ENCODE measurements around the gene HSPB8. TPM values are rescaled to one million over a fixed set of nuclear protein-coding genes. Genes with fewer than 3 reads are reported as not detected.

HSPB8 gene
- total RNA-seq, 6 experiments from 2014 or later = 18.9 to 40.1 (median 22.2) TPM

GRCh38 chr12:119201789-119202543, 23.2 kb downstream of the HSPB8 start:
- H3K27ac Mint-ChIP-seq = no peak overlapping the region
- DNase-seq = no peak
- TF ChIP-seq CTCF (IDR thresholded peaks at IDR 0.05) = no peak
- peaks cover 10% of the 10 kb centered on the region for H3K27me3 Mint-ChIP-seq (ENCODE audit: insufficient read depth)
- H3K4me1 Mint-ChIP-seq (ENCODE audit: low read depth) = no peaks in the 10 kb centered on the region
- no peaks in the 10 kb centered on the region for H3K36me3 Mint-ChIP-seq (ENCODE audit: low read depth)
- no peaks in the 10 kb centered on the region for H3K9me3 Mint-ChIP-seq
- no peak overlapping the region for H3K4me3 Mint-ChIP-seq

- H3K4me3 Mint-ChIP-seq = no peak overlapping the region
- H3K36me3 Mint-ChIP-seq (ENCODE audit: low read depth) = no peaks in the 10 kb centered on the region
- no peak for DNase-seq
- no peaks in the 10 kb centered on the region for H3K9me3 Mint-ChIP-seq
- TF ChIP-seq CTCF (IDR thresholded peaks at IDR 0.05) = no peak
- peaks cover 10% of the 10 kb centered on the region for H3K27me3 Mint-ChIP-seq (ENCODE audit: insufficient read depth)
- H3K27ac Mint-ChIP-seq = no peak overlapping the region
- no peaks in the 10 kb centered on the region for H3K4me1 Mint-ChIP-seq (ENCODE audit: low read depth)
Measured at GRCh38 chr12:119202544-119202943, 23.8 kb downstream of the HSPB8 start.

DNA sequence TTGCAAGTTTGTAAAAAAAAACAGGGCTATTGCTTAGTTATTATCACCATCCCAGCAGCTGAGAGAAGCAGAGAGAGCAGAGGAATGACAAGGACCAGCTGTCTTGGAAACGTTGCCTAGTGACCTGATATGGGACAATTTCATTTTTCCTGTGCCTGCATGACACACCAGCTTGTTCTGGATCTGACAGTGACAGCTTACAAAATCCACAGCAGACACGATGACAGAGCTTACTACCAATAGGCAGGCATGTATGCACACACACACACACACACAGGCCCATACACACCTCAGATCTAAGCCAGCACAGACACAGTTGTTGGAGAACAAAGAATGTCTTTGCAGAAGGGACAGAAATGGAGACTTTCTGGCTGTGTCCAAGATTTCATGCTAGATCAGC, 25.4 kb downstream of the HSPB8 start:
- Mint-ChIP-seq H3K4me1 (ENCODE audit: low read depth) (no peaks in the 10 kb centered on the region), H3K36me3 (ENCODE audit: low read depth) (no peaks in the 10 kb centered on the region), H3K27ac (no peak overlapping the region), H3K27me3 (ENCODE audit: insufficient read depth) (peaks cover 9% of the 10 kb centered on the region), H3K9me3 (no peaks in the 10 kb centered on the region), H3K4me3 (no peak overlapping the region)
- DNase-seq = no peak
- TF ChIP-seq CTCF (IDR thresholded peaks at IDR 0.05) = no peak

DNA sequence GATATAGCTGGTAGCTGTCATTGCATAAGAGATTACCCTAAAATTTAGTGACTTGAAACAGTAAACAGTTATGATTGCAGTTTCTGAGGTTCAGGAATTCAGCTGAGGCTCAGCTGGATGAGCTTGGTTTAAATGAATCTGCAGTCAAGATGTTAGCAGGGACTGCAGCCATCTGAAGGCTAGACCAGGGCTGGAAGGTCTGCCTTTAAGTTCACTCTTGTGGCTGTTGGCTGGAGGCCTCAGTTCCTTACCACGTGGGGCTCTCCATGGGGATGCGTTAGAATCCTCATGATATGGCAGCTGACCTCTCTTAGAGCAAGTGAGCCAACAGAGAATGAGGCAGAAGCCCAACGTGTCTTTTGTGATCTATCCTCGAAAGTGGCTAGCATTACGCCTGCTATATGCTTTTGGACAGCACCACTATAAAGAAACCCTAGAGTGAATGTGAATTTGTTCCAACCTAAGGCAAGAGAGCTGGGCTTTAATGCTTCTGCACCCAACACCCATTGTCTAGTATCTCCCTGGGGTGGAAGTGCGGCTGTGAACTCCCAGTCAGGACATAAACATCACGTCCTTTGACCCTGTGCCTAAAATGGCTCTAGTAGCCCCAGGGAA, 26.0 kb downstream of the HSPB8 start:
- Mint-ChIP-seq H3K4me1 (ENCODE audit: low read depth) (no peaks in the 10 kb centered on the region), H3K36me3 (ENCODE audit: low read depth) (no peaks in the 10 kb centered on the region), H3K27ac (no peak overlapping the region), H3K27me3 (ENCODE audit: insufficient read depth) (peaks cover 9% of the 10 kb centered on the region), H3K9me3 (no peaks in the 10 kb centered on the region), H3K4me3 (no peak overlapping the region)
- DNase-seq = no peak
- no peak for TF ChIP-seq CTCF (IDR thresholded peaks at IDR 0.05)

DNA sequence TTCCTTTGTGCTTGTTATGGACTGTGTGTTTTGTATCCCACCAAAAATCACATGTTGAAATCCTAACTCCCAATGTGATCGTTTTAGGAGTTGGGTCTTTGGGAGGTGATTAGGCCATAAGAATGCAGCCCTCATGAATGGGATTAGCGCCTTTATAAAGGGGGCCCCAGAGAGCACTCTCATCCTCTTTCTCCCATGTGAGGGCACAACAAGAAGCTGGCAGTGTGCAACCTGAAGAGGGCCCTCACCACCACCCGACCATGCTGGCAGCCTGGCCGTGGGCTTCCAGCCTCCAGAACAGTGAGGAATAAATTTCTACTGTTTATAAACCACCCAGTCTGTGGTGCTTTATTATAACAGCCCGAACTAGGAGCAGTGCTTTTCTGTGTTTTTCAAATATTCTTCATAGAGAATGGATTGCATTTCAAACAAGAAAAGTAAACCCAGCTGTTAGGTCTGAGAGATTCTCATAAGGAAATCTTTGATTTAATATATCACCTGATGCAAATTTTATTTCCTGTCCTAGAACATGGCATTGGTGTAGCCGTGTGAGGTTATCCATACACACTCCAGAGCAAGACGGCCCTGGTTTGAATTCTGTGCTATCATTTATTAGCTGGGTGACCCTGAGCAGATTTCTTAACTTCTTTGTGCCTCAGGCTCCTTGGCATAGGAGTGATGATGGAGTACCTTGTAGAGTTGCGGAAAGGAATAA, 27.8 kb downstream of the HSPB8 start:
- H3K9me3 Mint-ChIP-seq = no peaks in the 10 kb centered on the region
- no peak for DNase-seq
- H3K4me1 Mint-ChIP-seq (ENCODE audit: low read depth) = no peaks in the 10 kb centered on the region
- H3K36me3 Mint-ChIP-seq (ENCODE audit: low read depth) = no peaks in the 10 kb centered on the region
- no peak overlapping the region for H3K27ac Mint-ChIP-seq
- no peak overlapping the region for H3K4me3 Mint-ChIP-seq
- TF ChIP-seq CTCF (IDR thresholded peaks at IDR 0.05) = no peak
- H3K27me3 Mint-ChIP-seq (ENCODE audit: insufficient read depth) = peaks cover 9% of the 10 kb centered on the region

Data from HFFc6 (cell line).